ENCODE results near the gene LCN6. TPM values are rescaled to one million over a fixed set of nuclear protein-coding genes. Genes with fewer than 3 reads are reported as not detected.

Gene LCN6
- total and polyA plus RNA-seq, 2 of the 13 experiments (the other 11 are each of a cell fraction or from before 2014, with no cell fraction given): not detected

- TF ChIP-seq FUBP1 (CRISPR knock-in tag; IDR thresholded peaks at IDR 0.05; ENCODE audit: borderline replicate concordance) (no peak), ZBTB33 (CRISPR knock-in tag; IDR thresholded peaks at IDR 0.05) (no peak), TFDP1 (CRISPR knock-in tag; IDR thresholded peaks at IDR 0.05; ENCODE audit: borderline replicate concordance) (peak; percentile 69; the same call in 1 of the 2 replicates), ZBED4 (CRISPR knock-in tag; IDR thresholded peaks at IDR 0.05; ENCODE audit: borderline replicate concordance) (peak; percentile 38; the same call in 1 of the 2 replicates), NFKB2 (CRISPR knock-in tag; IDR thresholded peaks at IDR 0.05; ENCODE audit: borderline replicate concordance) (peak; percentile 77; the same call in 1 of the 2 replicates), MTERF4 (CRISPR knock-in tag; IDR thresholded peaks at IDR 0.05) (peak; percentile 53; the same call in 1 of the 2 replicates), ZNF678 (CRISPR knock-in tag; IDR thresholded peaks at IDR 0.05) (no peak), AGO2 (optimal IDR thresholded peaks at IDR 0.05; ENCODE audit: low read depth, low read length) (no peak), GABPA (IDR thresholded peaks at IDR 0.05; ENCODE audit: low read depth, low read length) (no peak), GABPA (CRISPR knock-in tag; IDR thresholded peaks at IDR 0.05; ENCODE audit: low read depth) (no peak), ZSCAN12 (CRISPR knock-in tag; IDR thresholded peaks at IDR 0.05) (peak; percentile 23; the same call in 1 of the 2 replicates), FOSL2 (CRISPR knock-in tag; IDR thresholded peaks at IDR 0.05) (peak; percentile 55), ZNF263 (CRISPR knock-in tag; IDR thresholded peaks at IDR 0.05) (peak; percentile 37; the same call in 1 of the 2 replicates), MAFF (IDR thresholded peaks at IDR 0.05; ENCODE audit: low read depth, low read length) (no peak), SAP130 (CRISPR knock-in tag; IDR thresholded peaks at IDR 0.05; ENCODE audit: low read depth) (peak; percentile 72), TERF1 (CRISPR knock-in tag; IDR thresholded peaks at IDR 0.05) (0 out of 2 replicates have a peak, but pooled peaks have one; percentile 39)
Measured at GRCh38 chr9:136740971-136741882, 7.1 kb downstream of the LCN6 start (continued).
